DND-41 (cell line): ENCODE data around the gene RNF4.

Experiments used
- CTCF ChIP-seq: IDR thresholded peaks from 2 replicates; pipeline ENCODE4 v1.5.1; 2012; ENCODE audit warnings: borderline replicate concordance, low read length, moderate library complexity, mild to moderate bottlenecking; ENCODE audit not compliant: poor library complexity, severe bottlenecking; ENCODE audit errors: extremely low read depth
- EZH2 ChIP-seq: IDR thresholded peaks from 3 replicates; pipeline ENCODE4 v1.6.1; 2012; ENCODE audit warnings: borderline replicate concordance, low read depth, mild to moderate bottlenecking, moderate library complexity, low read length, inconsistent platforms; ENCODE audit not compliant: severe bottlenecking

- TF ChIP-seq CTCF: no peak
- no peak for TF ChIP-seq EZH2
These were observed 38.9 kb downstream of the RNF4 start for GRCh38 chr4:2507855-2508254.
